VCaP (cell line): ENCODE results near the gene ITGB8.

Experiments
- H3K27ac ChIP-seq: fragments of 450-650 bp; 2 replicates; pipeline ENCODE4 v1.5.1; 2017
- CTCF ChIP-seq: fragments of 450-650 bp; conservative IDR thresholded peaks from 2 replicates; pipeline ENCODE4 v1.5.1; 2017; ENCODE audit warnings: mild to moderate bottlenecking, moderate library complexity

Gene ITGB8

GRCh38 chr7:20328692-20329091, 2.0 kb upstream of the ITGB8 start:
- no peak for TF ChIP-seq CTCF
- H3K27ac ChIP-seq: peak overlapping the region; percentile 91

GRCh38 chr7:20329389-20330238, 1.1 kb upstream of the ITGB8 start:
- TF ChIP-seq CTCF: peak; percentile 55
- peak overlapping the region; percentile 91 for H3K27ac ChIP-seq

- no peak for TF ChIP-seq CTCF
- peak overlapping the region; percentile 91 for H3K27ac ChIP-seq
Measured at GRCh38 chr7:20330928-20331909, 519 bp downstream of the ITGB8 start.

GRCh38 chr7:20331910-20332813, 1.5 kb downstream of the ITGB8 start:
- H3K27ac ChIP-seq: peak overlapping the region; percentile 91
- no peak for TF ChIP-seq CTCF

GRCh38 chr7:20338285-20338684, 7.6 kb downstream of the ITGB8 start:
- no peak for TF ChIP-seq CTCF
- no peak overlapping the region for H3K27ac ChIP-seq

- TF ChIP-seq CTCF: no peak
- peak overlapping the region; percentile 16; the same call in 1 of the 2 replicates for H3K27ac ChIP-seq
Measured at GRCh38 chr7:20340839-20341238, 10.1 kb downstream of the ITGB8 start.
